DOHH2 (cell line): ENCODE data around the gene PATJ.

Source experiments
- H3F3A ChIP-seq: fragments of 200-600 bp; sonication (generic), shearing (Covaris generic); 2 replicates; pipeline ENCODE4 v1.6.0; 2016; ENCODE audit warnings: antibody characterized with exemption, mild to moderate bottlenecking; ENCODE audit not compliant: control insufficient read depth, insufficient read depth
- H3K27ac ChIP-seq: fragments of 200-600 bp; sonication (generic); 2 replicates; pipeline ENCODE4 v1.5.1; 2014; ENCODE audit warnings: low read depth, mild to moderate bottlenecking, low read length, moderate library complexity
- H3K27me3 ChIP-seq: fragments of 200-600 bp; sonication (generic); 2 replicates; pipeline ENCODE4 v1.6.1; 2014; ENCODE audit warnings: mild to moderate bottlenecking, low read length, mixed read lengths; ENCODE audit not compliant: control insufficient read depth
- H3K36me3 ChIP-seq: fragments of 200-600 bp; sonication (generic); 2 replicates; pipeline ENCODE4 v1.6.1; 2014; ENCODE audit warnings: mild to moderate bottlenecking, low read length, moderate library complexity, mixed read lengths; ENCODE audit not compliant: control insufficient read depth
- H3K4me1 ChIP-seq: fragments of 200-600 bp; sonication (generic); 2 replicates; pipeline ENCODE4 v1.6.1; 2014; ENCODE audit warnings: mild to moderate bottlenecking, low read length, mixed read lengths; ENCODE audit not compliant: control insufficient read depth
- H3K4me2 ChIP-seq: fragments of 200-600 bp; sonication (generic); 2 replicates; pipeline ENCODE4 v1.6.0; 2014; ENCODE audit warnings: mild to moderate bottlenecking, low read length, moderate library complexity
- H3K4me3 ChIP-seq: fragments of 200-600 bp; sonication (generic); 2 replicates; pipeline ENCODE4 v1.5.1; 2014; ENCODE audit warnings: mild to moderate bottlenecking, low read length, mixed read lengths
- H3K79me2 ChIP-seq: fragments of 200-600 bp; sonication (generic); 2 replicates; pipeline ENCODE4 v1.6.1; 2014; ENCODE audit warnings: mild to moderate bottlenecking, low read length, mixed read lengths; ENCODE audit not compliant: control insufficient read depth
- H3K9me2 ChIP-seq: fragments of 200-600 bp; sonication (generic); replicated peaks from 2 replicates; pipeline ENCODE4 v1.6.1; 2014; ENCODE audit warnings: mild to moderate bottlenecking, low read length, mixed read lengths; ENCODE audit not compliant: control insufficient read depth
- H3K9me3 ChIP-seq: fragments of 200-600 bp; sonication (generic); 2 replicates; pipeline ENCODE4 v1.6.1; 2014; ENCODE audit warnings: antibody characterized with exemption, low read length, mixed read lengths; ENCODE audit not compliant: control insufficient read depth, insufficient read depth
- H4K20me1 ChIP-seq: fragments of 200-600 bp; sonication (generic); 2 replicates; pipeline ENCODE4 v1.6.0; 2014; ENCODE audit warnings: low read depth, mild to moderate bottlenecking, antibody characterized with exemption, low read length, moderate library complexity; ENCODE audit not compliant: control insufficient read depth, insufficient read depth
- EZH2phosphoT487 ChIP-seq: fragments of 200-600 bp; sonication (generic); IDR thresholded peaks from 2 replicates; pipeline ENCODE4 v1.6.1; 2017; ENCODE audit warnings: borderline replicate concordance, mild to moderate bottlenecking, antibody characterized with exemption, low read length, moderate library complexity, mixed read lengths
- TF ChIP-seq, protein P1 (sequence below): fragments of 200-600 bp; sonication (generic); IDR thresholded peaks from one replicate; pipeline ENCODE4 v1.5.1; 2014; ENCODE audit warnings: antibody characterized with exemption, mild to moderate bottlenecking, low read depth, low read length; ENCODE audit not compliant: poor library complexity, severe bottlenecking

The PATJ gene

DNA sequence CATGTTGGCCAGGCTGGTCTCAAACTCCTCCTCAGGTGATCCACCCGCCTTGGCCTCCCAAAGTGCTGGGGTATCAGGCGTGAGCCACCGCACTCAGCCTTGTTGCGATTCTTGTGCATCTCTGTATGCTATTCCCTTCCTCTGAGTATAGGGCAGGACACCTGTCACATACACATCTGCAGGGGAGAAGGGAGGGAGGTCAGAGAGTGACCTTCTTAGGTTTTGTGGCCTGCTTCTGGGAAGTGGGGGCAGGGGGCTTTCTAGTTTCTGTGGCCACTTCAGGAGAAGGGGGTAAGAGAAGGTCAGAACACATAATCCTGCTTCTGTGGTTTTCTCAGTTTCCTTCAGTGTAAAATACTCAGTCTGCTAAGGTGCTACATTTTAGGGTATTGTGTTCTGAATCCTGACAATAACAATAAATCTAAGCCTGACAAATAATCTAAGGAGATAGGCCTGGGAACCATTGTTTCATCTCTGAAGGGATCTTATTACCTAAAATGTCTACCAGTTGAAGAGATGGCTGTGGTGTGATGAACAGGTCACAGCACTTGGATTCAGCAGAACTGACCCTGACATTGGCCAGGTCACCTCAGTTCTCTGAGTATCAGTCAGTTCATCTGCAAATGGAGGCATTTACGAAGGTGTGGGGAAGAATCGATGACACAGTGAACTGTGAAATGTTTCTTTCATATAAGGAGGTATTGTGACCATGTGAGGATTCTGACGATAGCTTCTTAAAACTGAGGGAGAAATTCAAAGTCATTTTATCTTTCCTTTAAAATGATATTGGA is 239.8 kb downstream of the PATJ start:
- TF ChIP-seq EZH2phosphoT487: no peak
- TF ChIP-seq, protein P1, sequence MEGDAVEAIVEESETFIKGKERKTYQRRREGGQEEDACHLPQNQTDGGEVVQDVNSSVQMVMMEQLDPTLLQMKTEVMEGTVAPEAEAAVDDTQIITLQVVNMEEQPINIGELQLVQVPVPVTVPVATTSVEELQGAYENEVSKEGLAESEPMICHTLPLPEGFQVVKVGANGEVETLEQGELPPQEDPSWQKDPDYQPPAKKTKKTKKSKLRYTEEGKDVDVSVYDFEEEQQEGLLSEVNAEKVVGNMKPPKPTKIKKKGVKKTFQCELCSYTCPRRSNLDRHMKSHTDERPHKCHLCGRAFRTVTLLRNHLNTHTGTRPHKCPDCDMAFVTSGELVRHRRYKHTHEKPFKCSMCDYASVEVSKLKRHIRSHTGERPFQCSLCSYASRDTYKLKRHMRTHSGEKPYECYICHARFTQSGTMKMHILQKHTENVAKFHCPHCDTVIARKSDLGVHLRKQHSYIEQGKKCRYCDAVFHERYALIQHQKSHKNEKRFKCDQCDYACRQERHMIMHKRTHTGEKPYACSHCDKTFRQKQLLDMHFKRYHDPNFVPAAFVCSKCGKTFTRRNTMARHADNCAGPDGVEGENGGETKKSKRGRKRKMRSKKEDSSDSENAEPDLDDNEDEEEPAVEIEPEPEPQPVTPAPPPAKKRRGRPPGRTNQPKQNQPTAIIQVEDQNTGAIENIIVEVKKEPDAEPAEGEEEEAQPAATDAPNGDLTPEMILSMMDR: no peak
- Histone ChIP-seq H3K4me2 (no peak overlapping the region), H4K20me1 (no peaks in the 10 kb centered on the region), H3K4me1 (no peaks in the 10 kb centered on the region), H3K9me2 (no peaks in the 10 kb centered on the region), H3F3A (no peaks in the 10 kb centered on the region), H3K9me3 (no peaks in the 10 kb centered on the region), H3K79me2 (no peaks in the 10 kb centered on the region), H3K4me3 (no peak overlapping the region), H3K27me3 (no peaks in the 10 kb centered on the region), H3K36me3 (no peaks in the 10 kb centered on the region), H3K27ac (no peak overlapping the region)

DNA sequence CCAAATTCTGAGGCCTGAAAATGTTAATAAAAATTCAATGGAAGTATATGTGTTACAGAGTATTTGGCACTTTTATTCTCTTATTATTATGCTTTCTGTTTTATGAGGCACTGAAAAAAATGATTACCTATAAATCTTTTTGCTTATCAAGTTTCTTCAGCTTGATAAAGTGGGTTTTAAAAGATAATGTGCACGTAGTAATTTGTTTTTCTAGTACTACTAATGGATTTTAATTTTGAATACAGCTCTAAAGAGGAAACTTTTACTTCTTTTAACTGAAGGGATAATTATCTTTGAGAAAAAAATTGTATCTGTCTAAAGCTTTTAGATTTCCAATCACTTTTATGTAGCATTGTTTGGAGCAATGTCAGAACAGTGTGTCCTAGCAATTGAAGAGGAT is 241.0 kb downstream of the PATJ start:
- no peaks in the 10 kb centered on the region for H3F3A ChIP-seq
- H3K4me1 ChIP-seq: no peaks in the 10 kb centered on the region
- H3K36me3 ChIP-seq: no peaks in the 10 kb centered on the region
- TF ChIP-seq, protein P1: no peak
- TF ChIP-seq EZH2phosphoT487: no peak
- H3K4me2 ChIP-seq: no peak overlapping the region
- no peaks in the 10 kb centered on the region for H3K27me3 ChIP-seq
- no peak overlapping the region for H3K27ac ChIP-seq
- no peaks in the 10 kb centered on the region for H3K9me3 ChIP-seq
- H3K9me2 ChIP-seq: no peaks in the 10 kb centered on the region
- no peaks in the 10 kb centered on the region for H3K79me2 ChIP-seq
- no peaks in the 10 kb centered on the region for H4K20me1 ChIP-seq
- H3K4me3 ChIP-seq: no peak overlapping the region

DNA sequence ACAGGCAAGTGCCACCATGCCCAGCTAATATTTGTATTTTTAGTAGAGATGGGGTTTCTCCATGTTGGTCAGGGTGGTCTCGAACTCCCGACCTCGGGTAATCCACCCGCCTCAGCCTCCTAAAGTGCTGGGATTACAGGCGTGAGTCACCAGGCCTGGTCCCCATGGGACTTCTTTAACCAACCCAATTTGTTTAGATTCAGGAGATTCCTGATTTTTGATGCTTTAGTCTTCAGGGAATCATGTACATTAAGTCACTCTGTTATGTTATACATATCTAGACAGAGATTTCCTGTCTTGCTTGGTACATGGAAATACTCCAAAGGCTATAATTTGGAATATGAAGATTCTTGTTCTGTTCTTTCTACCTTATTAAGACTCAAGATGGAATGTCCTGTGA is 250.0 kb downstream of the PATJ start:
- H4K20me1 ChIP-seq: no peaks in the 10 kb centered on the region
- H3K4me3 ChIP-seq: no peak overlapping the region
- H3F3A ChIP-seq: no peaks in the 10 kb centered on the region
- H3K36me3 ChIP-seq: no peaks in the 10 kb centered on the region
- no peaks in the 10 kb centered on the region for H3K9me2 ChIP-seq
- no peaks in the 10 kb centered on the region for H3K4me1 ChIP-seq
- no peak overlapping the region for H3K27ac ChIP-seq
- H3K27me3 ChIP-seq: no peaks in the 10 kb centered on the region
- TF ChIP-seq EZH2phosphoT487: no peak
- TF ChIP-seq, protein P1: no peak
- H3K4me2 ChIP-seq: no peak overlapping the region
- no peaks in the 10 kb centered on the region for H3K9me3 ChIP-seq
- no peaks in the 10 kb centered on the region for H3K79me2 ChIP-seq
